ENCODE results near the gene DDOST.

DNA sequence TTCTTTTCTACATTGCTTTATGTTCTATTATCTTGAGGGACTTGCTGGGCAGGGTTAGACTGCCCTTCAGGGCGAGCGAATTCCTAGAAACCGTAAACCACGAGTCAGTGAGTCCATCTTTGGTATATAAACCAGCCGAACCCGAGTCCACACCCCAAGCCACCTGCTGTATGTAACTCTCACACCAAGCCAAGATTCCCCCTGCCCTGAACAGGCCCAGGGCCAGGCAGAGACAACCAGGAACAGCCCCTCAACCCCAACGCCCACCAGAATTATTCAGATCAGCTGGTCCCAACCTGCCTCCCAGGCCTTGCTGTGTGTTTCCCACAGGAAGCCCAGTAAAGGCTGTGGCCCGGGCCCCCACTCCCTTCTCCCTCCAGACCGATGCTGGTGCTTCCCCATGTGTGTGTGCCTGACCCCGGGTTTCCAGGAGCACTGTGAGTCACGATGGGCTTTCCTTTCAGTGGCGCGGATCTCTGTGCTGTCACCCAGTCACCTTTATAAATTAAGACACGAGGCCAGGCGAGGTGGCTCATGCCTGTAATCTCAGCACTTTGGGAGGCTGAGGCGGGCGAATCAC lies 39.6 kb upstream of the DDOST start:
- TF ChIP-seq, protein P1, sequence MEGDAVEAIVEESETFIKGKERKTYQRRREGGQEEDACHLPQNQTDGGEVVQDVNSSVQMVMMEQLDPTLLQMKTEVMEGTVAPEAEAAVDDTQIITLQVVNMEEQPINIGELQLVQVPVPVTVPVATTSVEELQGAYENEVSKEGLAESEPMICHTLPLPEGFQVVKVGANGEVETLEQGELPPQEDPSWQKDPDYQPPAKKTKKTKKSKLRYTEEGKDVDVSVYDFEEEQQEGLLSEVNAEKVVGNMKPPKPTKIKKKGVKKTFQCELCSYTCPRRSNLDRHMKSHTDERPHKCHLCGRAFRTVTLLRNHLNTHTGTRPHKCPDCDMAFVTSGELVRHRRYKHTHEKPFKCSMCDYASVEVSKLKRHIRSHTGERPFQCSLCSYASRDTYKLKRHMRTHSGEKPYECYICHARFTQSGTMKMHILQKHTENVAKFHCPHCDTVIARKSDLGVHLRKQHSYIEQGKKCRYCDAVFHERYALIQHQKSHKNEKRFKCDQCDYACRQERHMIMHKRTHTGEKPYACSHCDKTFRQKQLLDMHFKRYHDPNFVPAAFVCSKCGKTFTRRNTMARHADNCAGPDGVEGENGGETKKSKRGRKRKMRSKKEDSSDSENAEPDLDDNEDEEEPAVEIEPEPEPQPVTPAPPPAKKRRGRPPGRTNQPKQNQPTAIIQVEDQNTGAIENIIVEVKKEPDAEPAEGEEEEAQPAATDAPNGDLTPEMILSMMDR (IDR thresholded peaks at IDR 0.05) = no peak
- TF ChIP-seq EP300 (IDR thresholded peaks at IDR 0.05) = no peak
- TF ChIP-seq POLR2AphosphoS5 (IDR thresholded peaks at IDR 0.05) = no peak
